ENCODE results near the gene CIB2. TPM values are rescaled to one million over a fixed set of nuclear protein-coding genes. Genes with fewer than 3 reads are reported as not detected.

CIB2 gene
- total and polyA plus RNA-seq, 10 donors = 1.0 to 5.0 (median 3.1) TPM

DNA sequence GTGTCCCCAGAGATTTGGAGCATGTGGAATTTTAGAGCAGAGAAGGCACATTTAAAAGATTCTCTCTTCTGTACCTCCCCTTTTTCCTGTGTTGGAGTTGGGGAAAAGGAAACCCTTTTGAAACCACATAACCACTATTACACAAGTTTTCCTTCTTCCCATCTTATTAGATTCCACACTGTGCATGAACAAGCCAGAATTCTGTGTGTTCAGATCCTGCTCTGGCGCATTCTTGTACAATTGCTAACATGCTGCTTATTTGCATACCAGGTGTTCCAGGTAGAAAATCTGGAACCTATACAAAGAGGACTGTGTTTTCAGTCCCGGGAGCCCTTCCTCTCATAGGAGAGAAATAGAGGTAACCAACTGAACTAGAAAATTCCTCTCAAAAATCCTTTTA, 2.6 kb upstream of the CIB2 start:
- WGBS, 5 donors = 77 to 93% (median 80%) methylated on average over 2 of the region's 2 CpGs
- Histone ChIP-seq H3K36me3 (no peaks in the 10 kb centered on the region), H3K4me3 (no peak overlapping the region), H3K4me1 (peaks cover 6 to 31% (median 16%) of the 10 kb centered on the region in 6 donors), H3K27ac (no peak overlapping the region), H3K27me3 (replicated peaks in 1 of 7) (peaks cover 0 to 5% (median 0%) of the 10 kb centered on the region in 7 donors), H3K9me3 (no peaks in the 10 kb centered on the region)
- DNase-seq = no peak
- TF ChIP-seq, protein P1, sequence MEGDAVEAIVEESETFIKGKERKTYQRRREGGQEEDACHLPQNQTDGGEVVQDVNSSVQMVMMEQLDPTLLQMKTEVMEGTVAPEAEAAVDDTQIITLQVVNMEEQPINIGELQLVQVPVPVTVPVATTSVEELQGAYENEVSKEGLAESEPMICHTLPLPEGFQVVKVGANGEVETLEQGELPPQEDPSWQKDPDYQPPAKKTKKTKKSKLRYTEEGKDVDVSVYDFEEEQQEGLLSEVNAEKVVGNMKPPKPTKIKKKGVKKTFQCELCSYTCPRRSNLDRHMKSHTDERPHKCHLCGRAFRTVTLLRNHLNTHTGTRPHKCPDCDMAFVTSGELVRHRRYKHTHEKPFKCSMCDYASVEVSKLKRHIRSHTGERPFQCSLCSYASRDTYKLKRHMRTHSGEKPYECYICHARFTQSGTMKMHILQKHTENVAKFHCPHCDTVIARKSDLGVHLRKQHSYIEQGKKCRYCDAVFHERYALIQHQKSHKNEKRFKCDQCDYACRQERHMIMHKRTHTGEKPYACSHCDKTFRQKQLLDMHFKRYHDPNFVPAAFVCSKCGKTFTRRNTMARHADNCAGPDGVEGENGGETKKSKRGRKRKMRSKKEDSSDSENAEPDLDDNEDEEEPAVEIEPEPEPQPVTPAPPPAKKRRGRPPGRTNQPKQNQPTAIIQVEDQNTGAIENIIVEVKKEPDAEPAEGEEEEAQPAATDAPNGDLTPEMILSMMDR (IDR thresholded peaks at IDR 0.05 in 8 of 11, conservative IDR thresholded peaks at IDR 0.05 in 3 of 11) = no peak
- TF ChIP-seq POLR2AphosphoS5 (IDR thresholded peaks at IDR 0.05) (no peak), POLR2A (IDR thresholded peaks at IDR 0.05) (no peak)
- intact Hi-C loops (cut with DNase I; ENCODE audit: low total_unique reads) = no loop called here

DNA sequence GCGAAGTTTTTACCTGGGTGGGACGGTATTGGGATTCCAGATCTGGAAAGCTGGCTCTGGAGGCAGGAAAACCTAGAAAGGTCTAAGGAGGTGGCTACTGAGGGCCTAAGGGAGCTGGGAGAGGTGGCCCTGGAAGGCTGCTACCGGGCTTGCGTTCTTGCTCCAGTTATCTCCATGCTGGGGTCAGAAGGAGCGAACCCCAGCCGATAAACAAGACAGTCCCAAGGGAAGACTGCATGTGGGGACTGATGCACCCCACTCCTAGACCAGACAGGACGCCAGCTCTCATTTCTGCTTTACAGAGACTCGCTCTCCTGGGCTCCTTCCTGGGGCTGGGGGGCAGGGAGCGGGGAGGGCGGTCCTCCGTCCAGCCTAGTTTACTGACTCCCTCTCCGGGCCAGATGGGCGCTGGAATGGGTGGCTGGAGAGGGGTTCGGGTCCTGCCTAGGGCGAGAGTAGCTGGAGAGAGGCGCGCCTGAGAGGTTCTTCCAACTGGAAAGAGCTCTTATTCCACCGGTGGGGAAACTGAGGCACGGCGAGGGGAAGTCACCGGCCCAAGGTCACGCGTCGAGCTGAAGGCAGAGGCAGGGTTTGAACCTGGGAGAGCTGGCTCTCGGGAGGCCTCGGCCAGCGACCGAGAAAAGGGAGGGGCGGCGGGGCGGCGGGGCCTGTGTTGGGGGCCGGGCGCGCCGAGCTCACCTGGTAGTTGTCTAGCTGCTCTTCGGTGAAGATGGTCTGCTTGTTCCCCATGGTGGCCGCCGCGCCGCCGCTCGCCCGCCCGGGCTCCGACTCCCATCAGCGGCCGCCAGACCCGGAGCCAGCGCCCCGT, 565 bp downstream of the CIB2 start:
- peak overlapping the region; percentile 53 to 86 (median 62) for H3K4me3 ChIP-seq
- no peaks in the 10 kb centered on the region for H3K9me3 ChIP-seq
- no peak for DNase-seq
- WGBS, 5 donors = 34 to 66% (median 44%) methylated on average over 25 to 51 of the region's 51 CpGs
- intact Hi-C loops (cut with DNase I; ENCODE audit: low total_unique reads) = no loop called here
- H3K27ac ChIP-seq = peak overlapping the region; percentile 61 to 94 (median 88)
- peaks cover 6 to 31% (median 16%) of the 10 kb centered on the region in 6 donors for H3K4me1 ChIP-seq
- TF ChIP-seq, protein P1 (IDR thresholded peaks at IDR 0.05 in 8 of 11, conservative IDR thresholded peaks at IDR 0.05 in 3 of 11) = no peak
- TF ChIP-seq POLR2A (IDR thresholded peaks at IDR 0.05) (no peak), POLR2AphosphoS5 (IDR thresholded peaks at IDR 0.05) (no peak)
- H3K27me3 ChIP-seq (replicated peaks in 1 of 7) = peaks cover 0 to 5% (median 0%) of the 10 kb centered on the region in 7 donors
- no peaks in the 10 kb centered on the region for H3K36me3 ChIP-seq

DNA sequence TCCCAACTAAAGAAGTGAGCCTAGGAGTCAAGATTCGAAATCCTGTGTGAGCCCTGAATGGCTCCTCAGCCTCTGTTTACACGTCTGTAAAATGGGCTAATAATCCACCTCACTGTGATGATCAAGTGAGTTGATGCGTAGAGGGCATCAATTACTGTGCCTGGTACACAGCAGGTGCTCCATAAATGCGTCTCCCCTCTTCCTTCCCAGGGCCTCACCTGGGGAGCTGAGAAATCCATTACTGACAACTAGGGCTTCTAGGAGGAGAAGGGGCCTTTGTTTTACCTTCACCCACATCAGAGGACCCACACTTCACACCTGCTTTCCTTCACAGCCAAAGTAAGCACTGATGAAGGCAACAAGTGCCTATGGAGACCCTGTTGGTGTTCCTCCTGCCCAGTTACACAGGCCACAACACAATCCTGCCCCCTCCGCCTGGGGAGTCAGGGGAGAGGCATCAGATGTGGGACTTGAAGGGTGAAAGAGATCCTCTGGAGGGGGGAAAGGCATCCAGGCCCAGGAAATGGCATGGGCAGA, 1.4 kb downstream of the CIB2 start:
- intact Hi-C loops (cut with DNase I; ENCODE audit: low total_unique reads) = no loop called here
- Histone ChIP-seq H3K4me3 (no peak overlapping the region), H3K9me3 (no peaks in the 10 kb centered on the region), H3K27me3 (replicated peaks in 1 of 7) (peaks cover 0 to 5% (median 0%) of the 10 kb centered on the region in 7 donors), H3K36me3 (no peaks in the 10 kb centered on the region), H3K27ac (peak overlapping the region in 2 of 8 donors; percentile 89 to 94), H3K4me1 (peaks cover 6 to 31% (median 16%) of the 10 kb centered on the region in 6 donors)
- TF ChIP-seq POLR2AphosphoS5 (IDR thresholded peaks at IDR 0.05) (no peak), POLR2A (IDR thresholded peaks at IDR 0.05) (no peak)
- TF ChIP-seq, protein P1 (IDR thresholded peaks at IDR 0.05 in 8 of 11, conservative IDR thresholded peaks at IDR 0.05 in 3 of 11) = no peak
- no peak for DNase-seq
- WGBS, 5 donors = 91 to 96% (median 92%) methylated on average over 5 of the region's 5 CpGs
